ENCODE measurements around the gene CACNA1D.

Gene CACNA1D

DNA sequence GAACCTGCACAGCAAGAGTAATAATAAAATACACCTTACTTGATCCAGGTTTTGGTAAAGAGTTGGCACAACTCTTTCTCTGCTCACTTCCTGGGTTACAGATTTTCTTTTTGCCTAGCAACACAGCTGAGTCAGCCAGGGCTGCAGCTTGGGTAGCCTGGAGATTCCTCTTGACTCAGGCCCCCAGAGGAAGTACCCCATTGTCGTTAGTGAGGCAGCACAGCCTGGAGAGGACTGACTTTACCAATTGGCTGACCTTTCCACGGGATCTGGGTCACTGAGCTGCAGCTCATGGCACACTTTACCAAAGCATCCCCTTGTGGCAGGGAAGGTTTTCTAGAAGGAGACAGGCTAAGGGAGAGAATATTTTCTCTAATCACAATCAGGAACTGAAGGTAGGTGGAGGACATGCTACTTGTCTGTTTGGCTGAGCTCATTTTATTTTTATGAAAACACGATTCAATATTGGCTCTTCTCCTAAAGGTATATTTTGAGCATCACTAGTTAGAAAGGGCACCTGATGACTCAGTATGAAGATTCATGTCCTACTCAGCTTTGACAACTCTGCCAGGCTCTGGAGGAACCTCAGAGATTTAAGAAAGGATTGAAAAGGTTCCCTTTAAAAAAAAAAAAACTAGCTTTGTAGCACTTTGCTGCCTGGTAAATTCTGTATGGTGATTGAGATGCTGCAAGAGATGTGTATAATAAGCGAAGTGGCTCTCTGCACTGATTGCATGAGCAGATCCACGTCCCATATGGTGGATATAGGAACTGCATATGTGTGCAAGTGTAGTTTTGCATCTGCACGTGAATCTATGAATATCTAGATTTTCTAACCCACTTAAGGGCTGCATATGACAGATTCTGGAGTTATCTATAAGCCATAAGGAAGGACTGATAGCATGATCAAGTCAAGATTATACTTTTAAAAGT is 227.0 kb downstream of the CACNA1D start:
- TF ChIP-seq L3MBTL2 (conservative IDR thresholded peaks at IDR 0.05) (no peak), FOXK2 (IDR thresholded peaks at IDR 0.05) (no peak), ARNT (IDR thresholded peaks at IDR 0.05) (no peak), ELF4 (IDR thresholded peaks at IDR 0.05) (no peak), FOXM1 (IDR thresholded peaks at IDR 0.05; ENCODE audit: borderline replicate concordance) (no peak), ZNF384 (IDR thresholded peaks at IDR 0.05) (no peak), NFRKB (IDR thresholded peaks at IDR 0.05) (no peak), FOXA1 (IDR thresholded peaks at IDR 0.05) (no peak), SP1 (IDR thresholded peaks at IDR 0.05) (no peak), BHLHE40 (IDR thresholded peaks at IDR 0.05; ENCODE audit: borderline replicate concordance) (no peak), SUZ12 (IDR thresholded peaks at IDR 0.05) (no peak), TARDBP (IDR thresholded peaks at IDR 0.05) (no peak), CTBP1 (IDR thresholded peaks at IDR 0.05; ENCODE audit: borderline replicate concordance) (no peak), LEF1 (IDR thresholded peaks at IDR 0.05; ENCODE audit: borderline replicate concordance) (no peak), HDGF (IDR thresholded peaks at IDR 0.05; ENCODE audit: borderline replicate concordance) (no peak)
- TF ChIP-seq, protein P1, sequence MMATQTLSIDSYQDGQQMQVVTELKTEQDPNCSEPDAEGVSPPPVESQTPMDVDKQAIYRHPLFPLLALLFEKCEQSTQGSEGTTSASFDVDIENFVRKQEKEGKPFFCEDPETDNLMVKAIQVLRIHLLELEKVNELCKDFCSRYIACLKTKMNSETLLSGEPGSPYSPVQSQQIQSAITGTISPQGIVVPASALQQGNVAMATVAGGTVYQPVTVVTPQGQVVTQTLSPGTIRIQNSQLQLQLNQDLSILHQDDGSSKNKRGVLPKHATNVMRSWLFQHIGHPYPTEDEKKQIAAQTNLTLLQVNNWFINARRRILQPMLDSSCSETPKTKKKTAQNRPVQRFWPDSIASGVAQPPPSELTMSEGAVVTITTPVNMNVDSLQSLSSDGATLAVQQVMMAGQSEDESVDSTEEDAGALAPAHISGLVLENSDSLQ (IDR thresholded peaks at IDR 0.05) = no peak
- ChIA-PET POLR2A (no interaction called here), CTCF (no interaction called here)
- DNase-seq (ENCODE audit: extremely low spot score) = no peak

DNA sequence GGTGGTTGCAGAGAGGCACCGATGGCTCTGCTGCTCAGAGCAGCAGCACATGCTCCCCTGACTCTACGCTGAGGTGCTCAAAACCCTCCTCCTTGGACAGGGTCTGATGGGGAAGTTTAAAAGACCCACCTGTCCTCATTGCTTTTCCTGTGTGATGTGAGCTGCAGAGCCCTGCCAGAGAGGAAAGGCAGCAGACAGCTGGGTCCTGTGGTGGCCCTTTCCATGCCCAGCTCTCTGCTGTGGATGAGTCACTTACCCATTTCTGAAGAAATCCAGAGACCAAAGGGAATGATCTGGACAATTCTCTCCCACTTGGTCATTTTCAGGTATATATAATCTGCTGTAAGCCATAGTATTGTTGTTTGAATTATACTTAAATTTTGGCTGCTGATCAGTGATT is 230.2 kb downstream of the CACNA1D start:
- POLR2A ChIA-PET = no interaction called here
- DNase-seq (ENCODE audit: extremely low spot score) = no peak
- CTCF ChIA-PET = interaction anchor here (0.6 kb wide), 1 partner anchor 16 kb away, joined by 3 read pairs; no protein-coding TSS in a partner anchor
- no peak for TF ChIP-seq TARDBP (IDR thresholded peaks at IDR 0.05)
- TF ChIP-seq, protein P1 (IDR thresholded peaks at IDR 0.05) = no peak
- TF ChIP-seq SUZ12 (IDR thresholded peaks at IDR 0.05) = no peak
- TF ChIP-seq CTBP1 (IDR thresholded peaks at IDR 0.05; ENCODE audit: borderline replicate concordance) = no peak
- no peak for TF ChIP-seq HDGF (IDR thresholded peaks at IDR 0.05; ENCODE audit: borderline replicate concordance)

DNA sequence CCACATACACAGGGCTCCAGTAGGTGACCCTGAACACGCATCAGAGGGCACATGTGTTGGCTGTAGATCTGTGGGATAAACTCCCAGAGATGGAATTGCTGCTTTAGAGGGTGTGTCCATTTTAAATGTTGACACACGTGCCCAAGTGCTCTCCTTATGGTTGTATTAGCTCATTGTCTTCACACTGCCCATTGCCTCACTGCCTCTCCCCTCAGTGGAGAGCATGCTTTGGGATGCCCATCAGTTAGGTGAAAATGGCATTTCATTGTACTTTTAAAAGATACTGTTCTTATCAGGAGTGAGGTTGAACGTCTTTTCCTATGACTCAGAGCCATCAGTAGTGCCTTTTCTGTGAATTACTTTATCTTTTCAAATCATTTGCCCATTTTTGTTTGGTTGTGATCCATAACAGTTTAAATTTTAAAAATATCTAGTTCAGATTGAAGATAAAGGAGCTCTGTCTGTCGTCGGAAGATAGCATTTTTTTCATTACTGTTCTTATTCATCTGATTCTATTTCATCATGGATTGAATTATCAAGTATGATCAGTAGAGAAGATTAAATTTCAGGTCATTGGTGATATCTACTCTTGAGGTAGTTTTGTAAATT is 231.1 kb downstream of the CACNA1D start:
- TF ChIP-seq ELF4 (IDR thresholded peaks at IDR 0.05) = no peak
- TF ChIP-seq FOXM1 (IDR thresholded peaks at IDR 0.05; ENCODE audit: borderline replicate concordance) = no peak
- TF ChIP-seq SUZ12 (IDR thresholded peaks at IDR 0.05) = no peak
- TF ChIP-seq BHLHE40 (IDR thresholded peaks at IDR 0.05; ENCODE audit: borderline replicate concordance) = no peak
- TF ChIP-seq L3MBTL2 (conservative IDR thresholded peaks at IDR 0.05) = no peak
- no peak for TF ChIP-seq ZNF384 (IDR thresholded peaks at IDR 0.05)
- TF ChIP-seq CTBP1 (IDR thresholded peaks at IDR 0.05; ENCODE audit: borderline replicate concordance) = no peak
- no peak for TF ChIP-seq TARDBP (IDR thresholded peaks at IDR 0.05)
- TF ChIP-seq ARNT (IDR thresholded peaks at IDR 0.05) = no peak
- no peak for TF ChIP-seq HDGF (IDR thresholded peaks at IDR 0.05; ENCODE audit: borderline replicate concordance)
- TF ChIP-seq LEF1 (IDR thresholded peaks at IDR 0.05; ENCODE audit: borderline replicate concordance) = no peak
- TF ChIP-seq NFRKB (IDR thresholded peaks at IDR 0.05) = no peak
- TF ChIP-seq, protein P1 (IDR thresholded peaks at IDR 0.05) = no peak
- no peak for TF ChIP-seq FOXK2 (IDR thresholded peaks at IDR 0.05)
- TF ChIP-seq SP1 (IDR thresholded peaks at IDR 0.05) = no peak
- TF ChIP-seq FOXA1 (IDR thresholded peaks at IDR 0.05) = no peak
- DNase-seq (ENCODE audit: extremely low spot score) = no peak
- POLR2A ChIA-PET = no interaction called here
- CTCF ChIA-PET = interaction anchor here (0.6 kb wide), 1 partner anchor 238 kb away, joined by 5 read pairs; no protein-coding TSS in a partner anchor

DNA sequence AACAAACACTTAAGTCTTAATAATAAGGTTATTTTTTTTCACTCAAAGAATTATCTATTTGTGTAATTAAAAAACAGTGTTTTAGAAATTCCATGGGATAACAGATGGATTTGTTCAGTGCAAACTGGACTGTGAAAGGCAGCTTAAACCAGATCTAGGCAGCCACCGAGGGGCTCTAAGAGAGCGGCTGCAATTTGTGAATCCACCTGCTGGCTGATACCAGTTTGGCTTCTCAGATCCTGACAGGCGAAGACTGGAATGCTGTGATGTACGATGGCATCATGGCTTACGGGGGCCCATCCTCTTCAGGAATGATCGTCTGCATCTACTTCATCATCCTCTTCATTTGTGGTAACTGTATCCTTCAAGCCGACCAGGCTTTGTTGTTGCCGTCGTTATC is 232.2 kb downstream of the CACNA1D start:
- DNase-seq (ENCODE audit: extremely low spot score) = no peak
- CTCF ChIA-PET = no interaction called here
- no peak for TF ChIP-seq TARDBP (IDR thresholded peaks at IDR 0.05)
- TF ChIP-seq ELF4 (IDR thresholded peaks at IDR 0.05) = no peak
- TF ChIP-seq FOXK2 (IDR thresholded peaks at IDR 0.05) = no peak
- TF ChIP-seq HDGF (IDR thresholded peaks at IDR 0.05; ENCODE audit: borderline replicate concordance) = no peak
- no peak for TF ChIP-seq SUZ12 (IDR thresholded peaks at IDR 0.05)
- TF ChIP-seq NFRKB (IDR thresholded peaks at IDR 0.05) = no peak
- TF ChIP-seq SP1 (IDR thresholded peaks at IDR 0.05) = no peak
- no peak for TF ChIP-seq LEF1 (IDR thresholded peaks at IDR 0.05; ENCODE audit: borderline replicate concordance)
- no peak for TF ChIP-seq BHLHE40 (IDR thresholded peaks at IDR 0.05; ENCODE audit: borderline replicate concordance)
- TF ChIP-seq L3MBTL2 (conservative IDR thresholded peaks at IDR 0.05) = no peak
- POLR2A ChIA-PET = no interaction called here

DNA sequence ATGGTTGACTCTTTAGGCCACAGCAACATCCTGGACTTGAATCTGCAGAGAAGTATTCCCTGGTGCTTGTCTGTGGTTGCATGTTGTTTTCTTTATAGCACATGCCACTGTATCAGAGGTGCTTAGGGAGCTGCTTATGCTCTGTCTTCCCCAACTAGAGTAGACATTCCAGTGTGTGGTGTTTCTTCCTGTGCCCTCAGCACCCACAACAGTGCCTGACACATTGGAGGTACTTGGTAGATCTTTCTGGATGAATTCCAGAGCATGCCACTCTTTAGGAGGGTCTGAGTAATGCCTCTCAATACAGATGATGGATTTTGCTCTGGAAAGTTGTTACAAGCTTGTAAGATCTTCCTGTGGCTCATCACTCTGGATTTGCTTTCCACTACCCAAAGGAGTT is 234.2 kb downstream of the CACNA1D start:
- TF ChIP-seq ELF4 (IDR thresholded peaks at IDR 0.05) (no peak), L3MBTL2 (conservative IDR thresholded peaks at IDR 0.05) (no peak), HDGF (IDR thresholded peaks at IDR 0.05; ENCODE audit: borderline replicate concordance) (no peak), NFRKB (IDR thresholded peaks at IDR 0.05) (no peak), TARDBP (IDR thresholded peaks at IDR 0.05) (no peak), ZNF384 (IDR thresholded peaks at IDR 0.05) (no peak), SP1 (IDR thresholded peaks at IDR 0.05) (no peak), ARNT (IDR thresholded peaks at IDR 0.05) (no peak), SUZ12 (IDR thresholded peaks at IDR 0.05) (no peak), LEF1 (IDR thresholded peaks at IDR 0.05; ENCODE audit: borderline replicate concordance) (no peak), FOXM1 (IDR thresholded peaks at IDR 0.05; ENCODE audit: borderline replicate concordance) (no peak), BHLHE40 (IDR thresholded peaks at IDR 0.05; ENCODE audit: borderline replicate concordance) (no peak), FOXK2 (IDR thresholded peaks at IDR 0.05) (no peak), CTBP1 (IDR thresholded peaks at IDR 0.05; ENCODE audit: borderline replicate concordance) (no peak), FOXA1 (IDR thresholded peaks at IDR 0.05) (no peak)
- TF ChIP-seq, protein P1 (IDR thresholded peaks at IDR 0.05) = no peak
- DNase-seq (ENCODE audit: extremely low spot score) = no peak
- ChIA-PET CTCF (no interaction called here), POLR2A (no interaction called here)

All from HEK293T (cell line).